ENCODE data around the gene LY6G5C.

GRCh38 chr6:31706599-31706998 is 25.7 kb upstream of the LY6G5C start, which contains the start of gene LY6G6F:
- no peak for TF ChIP-seq EZH2 (IDR thresholded peaks at IDR 0.05; ENCODE audit: low read depth)
- no peak for TF ChIP-seq CTCF (conservative IDR thresholded peaks at IDR 0.05)

Measured in PC-9 (cell line).